HG02885 (cell line): ENCODE measurements around the gene TNNI3K.
A peak's percentile ranks its signal among the peaks of the same experiment; 100 is the strongest.

ENCODE experiments used
- ATAC-seq: cut with Tn5 transposase; IDR thresholded peaks from one replicate; pipeline ENCODE4 v1.9.1; 2021; ENCODE audit warnings: mild to moderate bottlenecking; ENCODE audit not compliant: unreplicated experiment, poor library complexity

Gene TNNI3K

GRCh38 chr1:74530892-74531291 lies 295.7 kb downstream of the TNNI3K start:
- ATAC-seq, result no peak

- no peak for ATAC-seq
These were observed 296.6 kb downstream of the TNNI3K start for GRCh38 chr1:74531796-74532195.

- no peak for ATAC-seq
These were observed 299.1 kb downstream of the TNNI3K start for GRCh38 chr1:74534241-74534640.

- ATAC-seq, result no peak
These were observed 310.6 kb downstream of the TNNI3K start for GRCh38 chr1:74545821-74546220.

GRCh38 chr1:74548961-74549750 lies 314.0 kb downstream of the TNNI3K start:
- no peak for ATAC-seq

- ATAC-seq, result no peak
These were observed 314.7 kb downstream of the TNNI3K start for GRCh38 chr1:74549932-74550331.

- ATAC-seq, result no peak
These were observed 335.8 kb downstream of the TNNI3K start for GRCh38 chr1:74570797-74571492.

- ATAC-seq, result no peak
These were observed 336.3 kb downstream of the TNNI3K start for GRCh38 chr1:74571493-74571800.

- ATAC-seq, result no peak
These were observed 336.7 kb downstream of the TNNI3K start for GRCh38 chr1:74571891-74572290.

GRCh38 chr1:74578101-74578500 lies 342.9 kb downstream of the TNNI3K start:
- ATAC-seq, result no peak

GRCh38 chr1:74579425-74579824 lies 344.2 kb downstream of the TNNI3K start:
- peak; percentile 99 for ATAC-seq

GRCh38 chr1:74583397-74583796 lies 348.2 kb downstream of the TNNI3K start:
- no peak for ATAC-seq

GRCh38 chr1:74584185-74584584 lies 349.0 kb downstream of the TNNI3K start:
- no peak for ATAC-seq

GRCh38 chr1:74586253-74586897 lies 351.2 kb downstream of the TNNI3K start:
- no peak for ATAC-seq

GRCh38 chr1:74587888-74588287 lies 352.7 kb downstream of the TNNI3K start:
- ATAC-seq, result no peak

- no peak for ATAC-seq
These were observed 355.1 kb downstream of the TNNI3K start for GRCh38 chr1:74590288-74590687.

GRCh38 chr1:74591949-74592348 lies 356.8 kb downstream of the TNNI3K start:
- no peak for ATAC-seq

GRCh38 chr1:74592580-74593355 lies 357.6 kb downstream of the TNNI3K start:
- no peak for ATAC-seq
